MM.1S (cell line): Measurements from ENCODE around the gene ABCC4.
A peak's percentile ranks its signal among the peaks of the same experiment; 100 is the strongest.

ENCODE experiments used
- DNase-seq: peaks from one replicate; pipeline ENCODE4 v3.0.0-alpha.2; 2015
- H2AFZ ChIP-seq: fragments of 300-600 bp; sonication (generic); 2 replicates; pipeline ENCODE4 v1.6.0; 2016; ENCODE audit warnings: antibody characterized with exemption, low read length
- H3F3A ChIP-seq: fragments of 300-600 bp; sonication (generic); 2 replicates; pipeline ENCODE4 v1.6.1; 2016; ENCODE audit warnings: mild to moderate bottlenecking, antibody characterized with exemption, low read length, moderate library complexity, mixed read lengths; ENCODE audit not compliant: insufficient read depth
- H3K27ac ChIP-seq: fragments of 300-600 bp; sonication (generic); 2 replicates; pipeline ENCODE4 v1.5.1; 2016; ENCODE audit warnings: mild to moderate bottlenecking, low read length
- H3K27me3 ChIP-seq: fragments of 300-600 bp; sonication (generic); replicated peaks from 2 replicates; pipeline ENCODE4 v1.6.0; 2016; ENCODE audit warnings: low read length; ENCODE audit not compliant: insufficient read depth
- H3K36me3 ChIP-seq: fragments of 300-600 bp; sonication (generic); replicated peaks from 2 replicates; pipeline ENCODE4 v1.6.1; 2016; ENCODE audit warnings: mild to moderate bottlenecking, low read length, mixed read lengths; ENCODE audit not compliant: insufficient read depth
- H3K4me1 ChIP-seq: fragments of 300-600 bp; sonication (generic); 2 replicates; pipeline ENCODE4 v1.6.1; 2016; ENCODE audit warnings: low read length, mixed read lengths
- H3K4me2 ChIP-seq: fragments of 300-600 bp; sonication (generic); 2 replicates; pipeline ENCODE4 v1.6.0; 2016; ENCODE audit warnings: low read depth, low read length
- H3K4me3 ChIP-seq: fragments of 300-600 bp; sonication (generic); 2 replicates; pipeline ENCODE4 v1.5.1; 2016; ENCODE audit warnings: low read length, mixed read lengths
- H3K79me2 ChIP-seq: fragments of 300-600 bp; sonication (generic); 2 replicates; pipeline ENCODE4 v1.6.1; 2016; ENCODE audit warnings: mixed run types, low read length, mixed read lengths
- H3K9ac ChIP-seq: fragments of 300-600 bp; sonication (generic); 2 replicates; pipeline ENCODE4 v1.6.1; 2016; ENCODE audit warnings: low read length, mixed read lengths
- H3K9me2 ChIP-seq: fragments of 300-600 bp; sonication (generic); replicated peaks from 2 replicates; pipeline ENCODE4 v1.6.1; 2016; ENCODE audit warnings: mild to moderate bottlenecking, low read length, mixed read lengths; ENCODE audit not compliant: insufficient read depth
- H3K9me3 ChIP-seq: fragments of 300-600 bp; sonication (generic); replicated peaks from 2 replicates; pipeline ENCODE4 v1.6.1; 2016; ENCODE audit warnings: mild to moderate bottlenecking, low read length, mixed read lengths; ENCODE audit not compliant: insufficient read depth
- H4K20me1 ChIP-seq: fragments of 300-600 bp; sonication (generic); 2 replicates; pipeline ENCODE4 v1.6.1; 2016; ENCODE audit warnings: mild to moderate bottlenecking, low read length, moderate library complexity, mixed read lengths; ENCODE audit not compliant: insufficient read depth
- CTCF ChIP-seq: fragments of 300-600 bp; sonication (generic); IDR thresholded peaks from 2 replicates; pipeline ENCODE4 v1.5.1; 2016; ENCODE audit warnings: antibody characterized with exemption, low read length, mixed read lengths
- EZH2 ChIP-seq: fragments of 300-600 bp; sonication (generic); optimal IDR thresholded peaks from 2 replicates; pipeline ENCODE3; 2017; ENCODE audit warnings: low read depth, mild to moderate bottlenecking, antibody characterized with exemption, low read length, mixed read lengths
- EZH2phosphoT487 ChIP-seq: fragments of 300-600 bp; sonication (generic); IDR thresholded peaks from 2 replicates; pipeline ENCODE4 v1.6.1; 2018; ENCODE audit warnings: antibody characterized with exemption, low read length

ABCC4 gene

GRCh38 chr13:95301183-95301967 lies at the start of gene ABCC4:
TSS of gene ABCC4 (minus strand) at chr13:95301451. CDS start at chr13:95301314, 137 bp downstream.
- Histone ChIP-seq H2AFZ (peak within 1 kb of the TSS; percentile 77), H3K9ac (peak within 1 kb of the TSS; percentile 65; the same call in 1 of the 2 replicates), H3F3A (0 out of 2 replicates have a peak, but pooled peaks cover 4% of the 10 kb centered on the region), H3K9me3 (no peaks in the 10 kb centered on the region), H4K20me1 (no peaks in the 10 kb centered on the region), H3K27me3 (peaks cover 5% of the 10 kb centered on the region; the same call in 1 of the 2 replicates), H3K9me2 (no peaks in the 10 kb centered on the region), H3K4me2 (peak within 1 kb of the TSS; percentile 97), H3K36me3 (no peaks in the 10 kb centered on the region), H3K4me3 (peak within 1 kb of the TSS; percentile 77), H3K79me2 (no peaks in the 10 kb centered on the region), H3K4me1 (peaks cover 9% of the 10 kb centered on the region; the same call in 1 of the 2 replicates), H3K27ac (no peak within 1 kb of the TSS)
- TF ChIP-seq EZH2phosphoT487, result no peak
- TF ChIP-seq EZH2, result no peak
- TF ChIP-seq CTCF, result no peak
- peak; percentile 76 for DNase-seq

GRCh38 chr13:95349267-95349666 lies 48.0 kb upstream of the ABCC4 start:
- H3K4me3 ChIP-seq, result no peak overlapping the region
- TF ChIP-seq EZH2phosphoT487 (no peak), CTCF (no peak), EZH2 (no peak)
- H3K4me1 ChIP-seq, result no peaks in the 10 kb centered on the region
- H2AFZ ChIP-seq, result no peak overlapping the region
- no peaks in the 10 kb centered on the region for H3K79me2 ChIP-seq
- H3K4me2 ChIP-seq, result no peak overlapping the region
- no peaks in the 10 kb centered on the region for H4K20me1 ChIP-seq
- no peak for DNase-seq
- H3K36me3 ChIP-seq, result no peaks in the 10 kb centered on the region
- H3K9me3 ChIP-seq, result no peaks in the 10 kb centered on the region
- no peaks in the 10 kb centered on the region for H3K9me2 ChIP-seq
- no peaks in the 10 kb centered on the region for H3K27me3 ChIP-seq
- H3K27ac ChIP-seq, result no peak overlapping the region
- no peaks in the 10 kb centered on the region for H3F3A ChIP-seq
- no peak overlapping the region for H3K9ac ChIP-seq

GRCh38 chr13:95343944-95344343 lies 42.7 kb upstream of the ABCC4 start:
- Histone ChIP-seq H3K79me2 (no peaks in the 10 kb centered on the region), H3K9ac (no peak overlapping the region), H2AFZ (no peak overlapping the region), H3K4me3 (no peak overlapping the region), H4K20me1 (no peaks in the 10 kb centered on the region), H3F3A (no peaks in the 10 kb centered on the region), H3K4me2 (no peak overlapping the region), H3K9me2 (no peaks in the 10 kb centered on the region), H3K4me1 (no peaks in the 10 kb centered on the region), H3K27ac (no peak overlapping the region), H3K27me3 (no peaks in the 10 kb centered on the region), H3K36me3 (no peaks in the 10 kb centered on the region), H3K9me3 (no peaks in the 10 kb centered on the region)
- DNase-seq, result no peak
- TF ChIP-seq EZH2phosphoT487, result no peak
- TF ChIP-seq CTCF, result no peak
- no peak for TF ChIP-seq EZH2
